DOHH2 (cell line): ENCODE measurements around the gene RNU6-1.

Source experiments
- H3F3A ChIP-seq: fragments of 200-600 bp; sonication (generic), shearing (Covaris generic); 2 replicates; pipeline ENCODE4 v1.6.0; 2016; ENCODE audit warnings: antibody characterized with exemption, mild to moderate bottlenecking; ENCODE audit not compliant: control insufficient read depth, insufficient read depth
- H3K27ac ChIP-seq: fragments of 200-600 bp; sonication (generic); 2 replicates; pipeline ENCODE4 v1.5.1; 2014; ENCODE audit warnings: low read depth, mild to moderate bottlenecking, low read length, moderate library complexity
- H3K27me3 ChIP-seq: fragments of 200-600 bp; sonication (generic); 2 replicates; pipeline ENCODE4 v1.6.1; 2014; ENCODE audit warnings: mild to moderate bottlenecking, low read length, mixed read lengths; ENCODE audit not compliant: control insufficient read depth
- H3K36me3 ChIP-seq: fragments of 200-600 bp; sonication (generic); 2 replicates; pipeline ENCODE4 v1.6.1; 2014; ENCODE audit warnings: mild to moderate bottlenecking, low read length, moderate library complexity, mixed read lengths; ENCODE audit not compliant: control insufficient read depth
- H3K4me1 ChIP-seq: fragments of 200-600 bp; sonication (generic); 2 replicates; pipeline ENCODE4 v1.6.1; 2014; ENCODE audit warnings: mild to moderate bottlenecking, low read length, mixed read lengths; ENCODE audit not compliant: control insufficient read depth
- H3K4me2 ChIP-seq: fragments of 200-600 bp; sonication (generic); 2 replicates; pipeline ENCODE4 v1.6.0; 2014; ENCODE audit warnings: mild to moderate bottlenecking, low read length, moderate library complexity
- H3K4me3 ChIP-seq: fragments of 200-600 bp; sonication (generic); 2 replicates; pipeline ENCODE4 v1.5.1; 2014; ENCODE audit warnings: mild to moderate bottlenecking, low read length, mixed read lengths
- H3K79me2 ChIP-seq: fragments of 200-600 bp; sonication (generic); 2 replicates; pipeline ENCODE4 v1.6.1; 2014; ENCODE audit warnings: mild to moderate bottlenecking, low read length, mixed read lengths; ENCODE audit not compliant: control insufficient read depth
- H3K9me2 ChIP-seq: fragments of 200-600 bp; sonication (generic); replicated peaks from 2 replicates; pipeline ENCODE4 v1.6.1; 2014; ENCODE audit warnings: mild to moderate bottlenecking, low read length, mixed read lengths; ENCODE audit not compliant: control insufficient read depth
- H3K9me3 ChIP-seq: fragments of 200-600 bp; sonication (generic); 2 replicates; pipeline ENCODE4 v1.6.1; 2014; ENCODE audit warnings: antibody characterized with exemption, low read length, mixed read lengths; ENCODE audit not compliant: control insufficient read depth, insufficient read depth
- H4K20me1 ChIP-seq: fragments of 200-600 bp; sonication (generic); 2 replicates; pipeline ENCODE4 v1.6.0; 2014; ENCODE audit warnings: low read depth, mild to moderate bottlenecking, antibody characterized with exemption, low read length, moderate library complexity; ENCODE audit not compliant: control insufficient read depth, insufficient read depth
- CTCF ChIP-seq: fragments of 200-600 bp; sonication (generic); IDR thresholded peaks from one replicate; pipeline ENCODE4 v1.5.1; 2014; ENCODE audit warnings: antibody characterized with exemption, mild to moderate bottlenecking, low read depth, low read length; ENCODE audit not compliant: poor library complexity, severe bottlenecking
- EZH2phosphoT487 ChIP-seq: fragments of 200-600 bp; sonication (generic); IDR thresholded peaks from 2 replicates; pipeline ENCODE4 v1.6.1; 2017; ENCODE audit warnings: borderline replicate concordance, mild to moderate bottlenecking, antibody characterized with exemption, low read length, moderate library complexity, mixed read lengths

The RNU6-1 gene

GRCh38 chr15:67812241-67812644 lies 27.6 kb downstream of the RNU6-1 start:
- no peaks in the 10 kb centered on the region for H3K79me2 ChIP-seq
- no peaks in the 10 kb centered on the region for H4K20me1 ChIP-seq
- no peaks in the 10 kb centered on the region for H3F3A ChIP-seq
- H3K27ac ChIP-seq: no peak overlapping the region
- H3K9me2 ChIP-seq: no peaks in the 10 kb centered on the region
- no peaks in the 10 kb centered on the region for H3K27me3 ChIP-seq
- no peak overlapping the region for H3K4me2 ChIP-seq
- no peaks in the 10 kb centered on the region for H3K36me3 ChIP-seq
- H3K4me1 ChIP-seq: no peaks in the 10 kb centered on the region
- H3K4me3 ChIP-seq: no peak overlapping the region
- H3K9me3 ChIP-seq: no peaks in the 10 kb centered on the region
- TF ChIP-seq CTCF (no peak), EZH2phosphoT487 (no peak)

- H3F3A ChIP-seq: no peaks in the 10 kb centered on the region
- no peak overlapping the region for H3K4me2 ChIP-seq
- H4K20me1 ChIP-seq: no peaks in the 10 kb centered on the region
- TF ChIP-seq CTCF (no peak), EZH2phosphoT487 (no peak)
- no peak overlapping the region for H3K4me3 ChIP-seq
- H3K36me3 ChIP-seq: no peaks in the 10 kb centered on the region
- H3K27me3 ChIP-seq: no peaks in the 10 kb centered on the region
- no peaks in the 10 kb centered on the region for H3K9me2 ChIP-seq
- no peaks in the 10 kb centered on the region for H3K4me1 ChIP-seq
- H3K27ac ChIP-seq: no peak overlapping the region
- H3K79me2 ChIP-seq: no peaks in the 10 kb centered on the region
- H3K9me3 ChIP-seq: no peaks in the 10 kb centered on the region
These were observed 30.0 kb downstream of the RNU6-1 start for GRCh38 chr15:67809866-67810265.

GRCh38 chr15:67809441-67809840 lies 30.4 kb downstream of the RNU6-1 start:
- no peak overlapping the region for H3K27ac ChIP-seq
- no peaks in the 10 kb centered on the region for H4K20me1 ChIP-seq
- no peaks in the 10 kb centered on the region for H3K27me3 ChIP-seq
- no peak for TF ChIP-seq CTCF
- TF ChIP-seq EZH2phosphoT487: no peak
- no peaks in the 10 kb centered on the region for H3K9me3 ChIP-seq
- H3K9me2 ChIP-seq: no peaks in the 10 kb centered on the region
- no peaks in the 10 kb centered on the region for H3K36me3 ChIP-seq
- H3K79me2 ChIP-seq: no peaks in the 10 kb centered on the region
- no peak overlapping the region for H3K4me3 ChIP-seq
- H3K4me1 ChIP-seq: no peaks in the 10 kb centered on the region
- no peak overlapping the region for H3K4me2 ChIP-seq
- no peaks in the 10 kb centered on the region for H3F3A ChIP-seq

GRCh38 chr15:67808821-67809220 lies 31.0 kb downstream of the RNU6-1 start:
- Histone ChIP-seq H3K4me2 (no peak overlapping the region), H3K27ac (no peak overlapping the region), H3K4me3 (no peak overlapping the region), H3K79me2 (no peaks in the 10 kb centered on the region), H3K4me1 (no peaks in the 10 kb centered on the region), H3K36me3 (no peaks in the 10 kb centered on the region), H3K27me3 (no peaks in the 10 kb centered on the region), H4K20me1 (no peaks in the 10 kb centered on the region), H3K9me2 (no peaks in the 10 kb centered on the region), H3F3A (no peaks in the 10 kb centered on the region), H3K9me3 (no peaks in the 10 kb centered on the region)
- no peak for TF ChIP-seq EZH2phosphoT487
- no peak for TF ChIP-seq CTCF
